Endothelial cell (in vitro differentiated cells): Measurements from ENCODE around the gene CTDP1. TPM values are rescaled to one million over a fixed set of nuclear protein-coding genes. Genes with fewer than 3 reads are reported as not detected.
A peak's percentile ranks its signal among the peaks of the same experiment; 100 is the strongest.

ENCODE experiments used
- DNase-seq: peaks from one replicate; pipeline ENCODE4 v3.0.0; 2021; ENCODE audit warnings: low spot score
- H3K27ac Mint-ChIP-seq: one replicate; pipeline ENCODE4 v1.8.0; 2021; ENCODE audit warnings: mixed read lengths, inconsistent platforms; ENCODE audit not compliant: unreplicated experiment
- H3K27me3 Mint-ChIP-seq: one replicate; pipeline ENCODE4 v1.8.0; 2021; ENCODE audit warnings: mild to moderate bottlenecking, moderate library complexity, mixed read lengths, inconsistent platforms; ENCODE audit not compliant: unreplicated experiment
- H3K36me3 Mint-ChIP-seq: one replicate; pipeline ENCODE4 v1.8.0; 2021; ENCODE audit warnings: mild to moderate bottlenecking, low read depth, mixed read lengths, inconsistent platforms; ENCODE audit not compliant: unreplicated experiment
- H3K4me1 Mint-ChIP-seq: one replicate; pipeline ENCODE4 v1.8.0; 2021; ENCODE audit warnings: mild to moderate bottlenecking, mixed read lengths, inconsistent platforms; ENCODE audit not compliant: unreplicated experiment
- H3K4me3 Mint-ChIP-seq: one replicate; pipeline ENCODE4 v1.8.0; 2021; ENCODE audit warnings: mild to moderate bottlenecking, mixed read lengths, inconsistent platforms; ENCODE audit not compliant: unreplicated experiment
- H3K9me3 Mint-ChIP-seq: one replicate; pipeline ENCODE4 v1.8.0; 2021; ENCODE audit warnings: mixed read lengths, inconsistent platforms; ENCODE audit not compliant: unreplicated experiment
- CTCF ChIP-seq: fragments of 200-600 bp; sonication (generic); IDR thresholded peaks from one replicate; pipeline ENCODE4 v1.5.0; 2021; ENCODE audit warnings: antibody characterized with exemption; ENCODE audit not compliant: unreplicated experiment
- total RNA-seq: library from RNA; stranded (reverse); fragmentation: NEBNext Ultra II Directional; extraction: Animal tissue kit (Norgen Biotek cat#: 25700); gene quantifications from one replicate; pipeline ENCODE4 v1.2.1, GENCODE V29; 2021; ENCODE audit not compliant: unreplicated experiment

CTDP1 gene
- total RNA-seq, 1 donor from 2014 or later = 34.2 TPM

- no peak for TF ChIP-seq CTCF
- no peaks in the 10 kb centered on the region for H3K9me3 Mint-ChIP-seq
Observed at GRCh38 chr18:79712206-79712857, 32.7 kb downstream of the CTDP1 start.

GRCh38 chr18:79713341-79713740, 33.7 kb downstream of the CTDP1 start:
- H3K27me3 Mint-ChIP-seq = peaks cover 8% of the 10 kb centered on the region
- H3K36me3 Mint-ChIP-seq = peaks cover 18% of the 10 kb centered on the region
- no peak for TF ChIP-seq CTCF
- H3K27ac Mint-ChIP-seq = peak overlapping the region; percentile 36
- H3K4me1 Mint-ChIP-seq = peaks cover 4% of the 10 kb centered on the region
- H3K9me3 Mint-ChIP-seq = no peaks in the 10 kb centered on the region
- DNase-seq = no peak
- H3K4me3 Mint-ChIP-seq = no peak overlapping the region

More at GRCh38 chr18:79712206-79712857, 32.7 kb downstream of the CTDP1 start:
- no peak for DNase-seq
- Mint-ChIP-seq H3K4me1 (peaks cover 4% of the 10 kb centered on the region), H3K27me3 (peaks cover 8% of the 10 kb centered on the region), H3K4me3 (no peak overlapping the region), H3K36me3 (peaks cover 17% of the 10 kb centered on the region), H3K27ac (no peak overlapping the region)

- H3K36me3 Mint-ChIP-seq = peaks cover 28% of the 10 kb centered on the region
- no peak for DNase-seq
Observed at GRCh38 chr18:79714531-79715240, 35.1 kb downstream of the CTDP1 start.

GRCh38 chr18:79715280-79715679, 35.7 kb downstream of the CTDP1 start:
- H3K4me3 Mint-ChIP-seq = peak overlapping the region; percentile 84

More at GRCh38 chr18:79714531-79715240, 35.1 kb downstream of the CTDP1 start:
- Mint-ChIP-seq H3K9me3 (no peaks in the 10 kb centered on the region), H3K27me3 (peaks cover 15% of the 10 kb centered on the region), H3K27ac (no peak overlapping the region), H3K4me1 (peaks cover 4% of the 10 kb centered on the region), H3K4me3 (no peak overlapping the region)
- no peak for TF ChIP-seq CTCF

More at GRCh38 chr18:79715280-79715679, 35.7 kb downstream of the CTDP1 start:
- H3K36me3 Mint-ChIP-seq = peaks cover 34% of the 10 kb centered on the region
- peaks cover 4% of the 10 kb centered on the region for H3K4me1 Mint-ChIP-seq
- H3K27ac Mint-ChIP-seq = peak overlapping the region; percentile 90
- TF ChIP-seq CTCF = no peak
- H3K9me3 Mint-ChIP-seq = no peaks in the 10 kb centered on the region
- DNase-seq = no peak
- H3K27me3 Mint-ChIP-seq = peaks cover 15% of the 10 kb centered on the region
